HepG2 (cell line): ENCODE data around the gene NDE1. TPM values are rescaled to one million over a fixed set of nuclear protein-coding genes. Genes with fewer than 3 reads are reported as not detected.
A peak's percentile ranks its signal among the peaks of the same experiment; 100 is the strongest.

Experiments
- FLYWCH1 ChIP-seq: sonication (generic); formaldehyde crosslinking; IDR thresholded peaks from 2 replicates; pipeline ENCODE4 v1.8.1; 2023; ENCODE audit warnings: mild to moderate bottlenecking, missing genetic modification reagents
- GABPA ChIP-seq, 2 experiments: IDR thresholded peaks; 2 replicates each; pipeline ENCODE4 v1.6.1; 2011 to 2016; ENCODE audit warnings: low read depth in 2 of 2, low read length in 1 of 2, missing biosample characterization in 1 of 2, missing genetic modification characterization in 1 of 2
- HMGXB4 ChIP-seq, 2 experiments: sonication (generic) in 1 of 2; formaldehyde crosslinking in 1 of 2; IDR thresholded peaks; 2 replicates each; pipeline versions ENCODE4 v1.4.0 to v1.6.1; 2018 to 2020; ENCODE audit warnings: missing genetic modification reagents in 2 of 2, borderline replicate concordance in 1 of 2, low read depth in 1 of 2, mild to moderate bottlenecking in 1 of 2, missing biosample characterization in 1 of 2
- LCORL ChIP-seq, 2 experiments: fragments of 450-650 bp in 1 of 2; sonication (generic) in 1 of 2; formaldehyde crosslinking in 1 of 2; IDR thresholded peaks; 2 replicates each; pipeline versions ENCODE4 v1.5.0 to v1.6.1; 2017 to 2020; ENCODE audit warnings: antibody characterized with exemption in 1 of 2, missing genetic modification reagents in 1 of 2
- MNT ChIP-seq: fragments of 450-650 bp; IDR thresholded peaks from 2 replicates; pipeline ENCODE4 v1.6.1; 2016
- MTA1 ChIP-seq: sonication (generic); formaldehyde crosslinking; IDR thresholded peaks from 2 replicates; pipeline ENCODE4 v1.4.0; 2020; ENCODE audit warnings: missing genetic modification reagents, mild to moderate bottlenecking, borderline replicate concordance
- NR3C1 ChIP-seq: sonication (generic); formaldehyde crosslinking; IDR thresholded peaks from 2 replicates; pipeline ENCODE4 v1.4.0; 2020; ENCODE audit warnings: missing genetic modification reagents
- XRCC5 ChIP-seq: fragments of 200-400 bp; formaldehyde crosslinking; optimal IDR thresholded peaks from 2 replicates; pipeline ENCODE3; 2017; ENCODE audit warnings: mild to moderate bottlenecking, low read length
- ZBTB33 ChIP-seq: sonication (generic); formaldehyde crosslinking; IDR thresholded peaks from 2 replicates; pipeline ENCODE4 v1.4.0; 2020; ENCODE audit warnings: missing genetic modification reagents
- ZNF33A ChIP-seq: sonication (generic); formaldehyde crosslinking; IDR thresholded peaks from 2 replicates; pipeline ENCODE4 v1.5.1; 2020; ENCODE audit warnings: missing genetic modification reagents, mild to moderate bottlenecking, moderate library complexity, borderline replicate concordance
- ZNF580 ChIP-seq: IDR thresholded peaks from 2 replicates; pipeline ENCODE4 v1.6.1; 2016; ENCODE audit warnings: low read depth, borderline replicate concordance
- ZNF607 ChIP-seq: sonication (generic); formaldehyde crosslinking; IDR thresholded peaks from 2 replicates; pipeline ENCODE4 v1.5.1; 2020; ENCODE audit warnings: missing genetic modification reagents, mild to moderate bottlenecking, borderline replicate concordance
- polyA plus RNA-seq, 8 experiments: library from polyadenylated mRNA; depleted of rRNA in 3 of 8; stranded (reverse) in 7 of 8; unstranded in 1 of 8; fragments of >200 nt; fragmentation: Illumina TruSeq in 4 of 8; extraction: Trizol in 4 of 8; gene quantifications; 2 replicates each; pipeline versions ENCODE4 v1.2.1 to v1.2.3, GENCODE V29; 2011 to 2016; ENCODE audit warnings: low read depth in 4 of 8, missing spikeins in 1 of 8, mixed read lengths in 1 of 8; ENCODE audit not compliant: insufficient read depth in 1 of 8
- total RNA-seq, 5 experiments: library from RNA; depleted of rRNA; stranded (reverse); fragments of >200 nt; fragmentation: Illumina TruSeq; extraction: Trizol; gene quantifications; 2 replicates each; pipeline ENCODE4 v1.2.3, GENCODE V29; 2016; ENCODE audit warnings: low read depth in 1 of 5
- TF ChIP-seq, protein P1 (sequence below), 2 experiments: sonication (generic) in 1 of 2; formaldehyde crosslinking in 1 of 2; IDR thresholded peaks; 2 replicates each; pipeline versions ENCODE4 v1.4.0 to v1.6.1; 2016 to 2020; ENCODE audit warnings: borderline replicate concordance in 1 of 2, low read depth in 1 of 2, mild to moderate bottlenecking in 1 of 2, missing genetic modification reagents in 1 of 2

Gene NDE1
- total and polyA plus RNA-seq, 2 of the 13 experiments (the other 11 are each of a cell fraction or from before 2014, with no cell fraction given), result 40.9 to 72.5 TPM

DNA sequence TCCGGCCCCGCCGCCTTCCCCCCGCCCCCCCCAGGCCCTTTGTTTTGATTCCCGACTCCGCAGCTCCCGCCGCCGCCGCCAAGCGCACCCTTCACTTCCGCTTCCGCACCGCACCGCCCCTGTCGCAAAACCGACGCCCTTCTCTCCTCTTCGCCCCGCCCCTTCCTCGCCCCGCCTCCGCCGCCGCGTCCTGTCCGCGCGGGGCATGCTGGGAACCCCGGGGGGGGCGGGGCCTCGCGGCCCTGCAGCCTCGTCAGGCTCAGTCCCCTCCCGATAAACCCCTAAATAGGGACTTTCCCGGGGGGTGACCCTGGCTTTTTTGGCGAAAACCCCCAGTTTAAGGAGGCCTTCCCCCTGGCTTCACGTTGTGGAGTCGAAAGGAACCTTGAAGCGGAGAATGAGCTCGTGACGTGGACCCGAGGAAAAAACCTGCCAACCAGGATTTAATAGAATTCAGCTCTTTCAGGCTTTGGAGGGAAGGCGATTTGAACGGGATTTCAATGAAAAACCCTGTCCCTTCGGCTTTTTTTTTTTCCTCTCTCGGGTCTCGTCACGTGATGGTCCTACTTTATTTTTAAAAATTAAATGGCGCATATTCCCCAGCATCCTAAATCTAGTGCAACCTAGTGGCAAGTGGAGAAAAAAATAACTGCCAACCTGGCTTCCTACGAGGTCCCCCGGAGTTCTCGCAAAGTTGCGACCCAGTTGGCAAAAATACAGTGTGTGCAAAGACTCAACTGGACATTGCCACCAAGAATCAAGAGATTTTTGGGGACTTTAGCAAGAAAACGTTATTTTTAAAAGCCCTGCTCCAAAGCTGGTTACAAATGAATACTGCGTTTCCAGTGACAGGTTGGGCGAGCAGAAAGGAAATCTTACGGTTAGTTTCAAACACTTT lies 6.7 kb upstream of the NDE1 start, which contains the start of gene MARF1 (continued):
- TF ChIP-seq, protein P1, sequence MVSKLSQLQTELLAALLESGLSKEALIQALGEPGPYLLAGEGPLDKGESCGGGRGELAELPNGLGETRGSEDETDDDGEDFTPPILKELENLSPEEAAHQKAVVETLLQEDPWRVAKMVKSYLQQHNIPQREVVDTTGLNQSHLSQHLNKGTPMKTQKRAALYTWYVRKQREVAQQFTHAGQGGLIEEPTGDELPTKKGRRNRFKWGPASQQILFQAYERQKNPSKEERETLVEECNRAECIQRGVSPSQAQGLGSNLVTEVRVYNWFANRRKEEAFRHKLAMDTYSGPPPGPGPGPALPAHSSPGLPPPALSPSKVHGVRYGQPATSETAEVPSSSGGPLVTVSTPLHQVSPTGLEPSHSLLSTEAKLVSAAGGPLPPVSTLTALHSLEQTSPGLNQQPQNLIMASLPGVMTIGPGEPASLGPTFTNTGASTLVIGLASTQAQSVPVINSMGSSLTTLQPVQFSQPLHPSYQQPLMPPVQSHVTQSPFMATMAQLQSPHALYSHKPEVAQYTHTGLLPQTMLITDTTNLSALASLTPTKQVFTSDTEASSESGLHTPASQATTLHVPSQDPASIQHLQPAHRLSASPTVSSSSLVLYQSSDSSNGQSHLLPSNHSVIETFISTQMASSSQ (IDR thresholded peaks at IDR 0.05; ENCODE audit: low read depth), result no peak
- TF ChIP-seq, protein P1 (CRISPR knock-in tag; IDR thresholded peaks at IDR 0.05; ENCODE audit: borderline replicate concordance), result no peak; the same call in 1 of the 2 replicates
- TF ChIP-seq GABPA (IDR thresholded peaks at IDR 0.05; ENCODE audit: low read depth, low read length), result peak; percentile 89
- peak; percentile 90 for TF ChIP-seq GABPA (CRISPR knock-in tag; IDR thresholded peaks at IDR 0.05; ENCODE audit: low read depth)
- no peak for TF ChIP-seq LCORL (IDR thresholded peaks at IDR 0.05)
- peak; percentile 64 for TF ChIP-seq LCORL (CRISPR knock-in tag; IDR thresholded peaks at IDR 0.05)
- no peak; the same call in 1 of the 2 replicates for TF ChIP-seq ZNF33A (CRISPR knock-in tag)
- TF ChIP-seq HMGXB4 (CRISPR knock-in tag; IDR thresholded peaks at IDR 0.05; ENCODE audit: borderline replicate concordance in 1 of 2, low read depth in 1 of 2), result peak in 1 of 2 experiments; percentile 73; a peak in 3 of 4 replicates
- peak; percentile 57 for TF ChIP-seq MNT
- no peak for TF ChIP-seq ZNF580 (CRISPR knock-in tag)
- TF ChIP-seq NR3C1, result no peak
- TF ChIP-seq FLYWCH1, result no peak
- TF ChIP-seq ZBTB33 (CRISPR knock-in tag), result no peak
- 0 out of 2 replicates have a peak, but pooled peaks have one; percentile 3 for TF ChIP-seq ZNF607 (CRISPR knock-in tag)
- TF ChIP-seq XRCC5, result peak; percentile 34
- TF ChIP-seq MTA1 (CRISPR knock-in tag), result peak; percentile 4; the same call in 1 of the 2 replicates
